ENCODE data around the gene HDLBP.

HDLBP gene

GRCh38 chr2:241351640-241352031 lies 36.2 kb upstream of the HDLBP start:
- no peaks in the 10 kb centered on the region for H3K9me3 ChIP-seq (ENCODE audit: control insufficient read depth, insufficient read depth, low read length)
- H3K27me3 ChIP-seq (ENCODE audit: control insufficient read depth, insufficient read depth, low read length), result no peaks in the 10 kb centered on the region
- peak overlapping the region; percentile 5 for H3K27ac ChIP-seq (ENCODE audit: low read depth, low read length)
- H3K4me3 ChIP-seq (ENCODE audit: low read depth, low read length), result no peak overlapping the region
- peaks cover 77% of the 10 kb centered on the region for H3K36me3 ChIP-seq (ENCODE audit: control insufficient read depth, insufficient read depth, low read length)
- H3K9ac ChIP-seq (ENCODE audit: low read depth, low read length), result no peak overlapping the region
- H3K4me1 ChIP-seq (ENCODE audit: control insufficient read depth, insufficient read depth, low read length), result peaks cover 6% of the 10 kb centered on the region; the same call in 1 of the 2 replicates

GRCh38 chr2:241350878-241351639 lies 35.6 kb upstream of the HDLBP start:
- Histone ChIP-seq H3K27ac (ENCODE audit: low read depth, low read length) (peak overlapping the region; percentile 5), H3K4me1 (ENCODE audit: control insufficient read depth, insufficient read depth, low read length) (peaks cover 6% of the 10 kb centered on the region; the same call in 1 of the 2 replicates), H3K4me3 (ENCODE audit: low read depth, low read length) (no peak overlapping the region), H3K36me3 (ENCODE audit: control insufficient read depth, insufficient read depth, low read length) (peaks cover 83% of the 10 kb centered on the region), H3K27me3 (ENCODE audit: control insufficient read depth, insufficient read depth, low read length) (no peaks in the 10 kb centered on the region), H3K9me3 (ENCODE audit: control insufficient read depth, insufficient read depth, low read length) (no peaks in the 10 kb centered on the region), H3K9ac (ENCODE audit: low read depth, low read length) (no peak overlapping the region)

GRCh38 chr2:241350530-241350877 lies 35.0 kb upstream of the HDLBP start:
- Histone ChIP-seq H3K4me3 (ENCODE audit: low read depth, low read length) (no peak overlapping the region), H3K36me3 (ENCODE audit: control insufficient read depth, insufficient read depth, low read length) (peaks cover 88% of the 10 kb centered on the region), H3K4me1 (ENCODE audit: control insufficient read depth, insufficient read depth, low read length) (peaks cover 6% of the 10 kb centered on the region; the same call in 1 of the 2 replicates), H3K27me3 (ENCODE audit: control insufficient read depth, insufficient read depth, low read length) (no peaks in the 10 kb centered on the region), H3K27ac (ENCODE audit: low read depth, low read length) (no peak overlapping the region), H3K9me3 (ENCODE audit: control insufficient read depth, insufficient read depth, low read length) (no peaks in the 10 kb centered on the region), H3K9ac (ENCODE audit: low read depth, low read length) (no peak overlapping the region)

- Histone ChIP-seq H3K36me3 (ENCODE audit: control insufficient read depth, insufficient read depth, low read length) (peaks cover 94% of the 10 kb centered on the region), H3K27me3 (ENCODE audit: control insufficient read depth, insufficient read depth, low read length) (no peaks in the 10 kb centered on the region), H3K4me1 (ENCODE audit: control insufficient read depth, insufficient read depth, low read length) (peaks cover 6% of the 10 kb centered on the region; the same call in 1 of the 2 replicates), H3K9ac (ENCODE audit: low read depth, low read length) (no peak overlapping the region), H3K4me3 (ENCODE audit: low read depth, low read length) (no peak overlapping the region), H3K9me3 (ENCODE audit: control insufficient read depth, insufficient read depth, low read length) (no peaks in the 10 kb centered on the region), H3K27ac (ENCODE audit: low read depth, low read length) (no peak overlapping the region)
These were observed 34.5 kb upstream of the HDLBP start for GRCh38 chr2:241349941-241350340.

GRCh38 chr2:241344925-241345651 lies 29.6 kb upstream of the HDLBP start:
- peaks cover 98% of the 10 kb centered on the region for H3K36me3 ChIP-seq (ENCODE audit: control insufficient read depth, insufficient read depth, low read length)
- no peak overlapping the region for H3K27ac ChIP-seq (ENCODE audit: low read depth, low read length)
- H3K9ac ChIP-seq (ENCODE audit: low read depth, low read length), result no peak overlapping the region
- no peak overlapping the region for H3K4me3 ChIP-seq (ENCODE audit: low read depth, low read length)
- H3K27me3 ChIP-seq (ENCODE audit: control insufficient read depth, insufficient read depth, low read length), result no peaks in the 10 kb centered on the region
- H3K4me1 ChIP-seq (ENCODE audit: control insufficient read depth, insufficient read depth, low read length), result no peaks in the 10 kb centered on the region
- no peaks in the 10 kb centered on the region for H3K9me3 ChIP-seq (ENCODE audit: control insufficient read depth, insufficient read depth, low read length)

GRCh38 chr2:241340631-241341163 lies 25.2 kb upstream of the HDLBP start:
- Histone ChIP-seq H3K36me3 (ENCODE audit: control insufficient read depth, insufficient read depth, low read length) (peaks cover 94% of the 10 kb centered on the region), H3K9me3 (ENCODE audit: control insufficient read depth, insufficient read depth, low read length) (no peaks in the 10 kb centered on the region), H3K4me3 (ENCODE audit: low read depth, low read length) (no peak overlapping the region), H3K4me1 (ENCODE audit: control insufficient read depth, insufficient read depth, low read length) (no peaks in the 10 kb centered on the region), H3K9ac (ENCODE audit: low read depth, low read length) (no peak overlapping the region), H3K27me3 (ENCODE audit: control insufficient read depth, insufficient read depth, low read length) (no peaks in the 10 kb centered on the region), H3K27ac (ENCODE audit: low read depth, low read length) (no peak overlapping the region)

- Histone ChIP-seq H3K36me3 (ENCODE audit: control insufficient read depth, insufficient read depth, low read length) (peaks cover 94% of the 10 kb centered on the region), H3K9me3 (ENCODE audit: control insufficient read depth, insufficient read depth, low read length) (no peaks in the 10 kb centered on the region), H3K4me3 (ENCODE audit: low read depth, low read length) (no peak overlapping the region), H3K4me1 (ENCODE audit: control insufficient read depth, insufficient read depth, low read length) (no peaks in the 10 kb centered on the region), H3K27ac (ENCODE audit: low read depth, low read length) (no peak overlapping the region), H3K9ac (ENCODE audit: low read depth, low read length) (no peak overlapping the region), H3K27me3 (ENCODE audit: control insufficient read depth, insufficient read depth, low read length) (no peaks in the 10 kb centered on the region)
These were observed 24.6 kb upstream of the HDLBP start for GRCh38 chr2:241339839-241340630.

- Histone ChIP-seq H3K4me1 (ENCODE audit: control insufficient read depth, insufficient read depth, low read length) (no peaks in the 10 kb centered on the region), H3K4me3 (ENCODE audit: low read depth, low read length) (no peak overlapping the region), H3K27me3 (ENCODE audit: control insufficient read depth, insufficient read depth, low read length) (no peaks in the 10 kb centered on the region), H3K36me3 (ENCODE audit: control insufficient read depth, insufficient read depth, low read length) (peaks cover 78% of the 10 kb centered on the region), H3K9ac (ENCODE audit: low read depth, low read length) (no peak overlapping the region), H3K27ac (ENCODE audit: low read depth, low read length) (no peak overlapping the region), H3K9me3 (ENCODE audit: control insufficient read depth, insufficient read depth, low read length) (no peaks in the 10 kb centered on the region)
These were observed 19.3 kb upstream of the HDLBP start for GRCh38 chr2:241334813-241335212.

- peaks cover 76% of the 10 kb centered on the region for H3K36me3 ChIP-seq (ENCODE audit: control insufficient read depth, insufficient read depth, low read length)
- no peak overlapping the region for H3K27ac ChIP-seq (ENCODE audit: low read depth, low read length)
- H3K27me3 ChIP-seq (ENCODE audit: control insufficient read depth, insufficient read depth, low read length), result no peaks in the 10 kb centered on the region
- no peak overlapping the region for H3K4me3 ChIP-seq (ENCODE audit: low read depth, low read length)
- H3K9me3 ChIP-seq (ENCODE audit: control insufficient read depth, insufficient read depth, low read length), result no peaks in the 10 kb centered on the region
- H3K9ac ChIP-seq (ENCODE audit: low read depth, low read length), result no peak overlapping the region
- no peaks in the 10 kb centered on the region for H3K4me1 ChIP-seq (ENCODE audit: control insufficient read depth, insufficient read depth, low read length)
These were observed 15.1 kb upstream of the HDLBP start for GRCh38 chr2:241330616-241330981.

- no peak overlapping the region for H3K4me3 ChIP-seq (ENCODE audit: low read depth, low read length)
- H3K27ac ChIP-seq (ENCODE audit: low read depth, low read length), result no peak overlapping the region
- no peaks in the 10 kb centered on the region for H3K9me3 ChIP-seq (ENCODE audit: control insufficient read depth, insufficient read depth, low read length)
- no peaks in the 10 kb centered on the region for H3K27me3 ChIP-seq (ENCODE audit: control insufficient read depth, insufficient read depth, low read length)
- no peaks in the 10 kb centered on the region for H3K4me1 ChIP-seq (ENCODE audit: control insufficient read depth, insufficient read depth, low read length)
- no peak overlapping the region for H3K9ac ChIP-seq (ENCODE audit: low read depth, low read length)
- H3K36me3 ChIP-seq (ENCODE audit: control insufficient read depth, insufficient read depth, low read length), result peaks cover 76% of the 10 kb centered on the region
These were observed 14.5 kb upstream of the HDLBP start for GRCh38 chr2:241329669-241330615.
